Activated T-cell treated with anti-CD3 and anti-CD28 coated beads, Interleukin-2, amount 50 U/mL, for 72 hours (primary cell): ENCODE data around the gene NXT2. TPM values are rescaled to one million over a fixed set of nuclear protein-coding genes. Genes with fewer than 3 reads are reported as not detected.
"Not testable (repeated sequence)": the region's sequence is repeated elsewhere in the genome, so short reads cannot be mapped to it uniquely, and the experiment has no call there.

Experiments used
- ATAC-seq, 2 donors: fragments of 150-1000 bp; cut with Tn5 transposase; replicated peaks in 1 of 2; 2 replicates each; pipeline ENCODE4 v1.10.0; 2021; ENCODE audit warnings: moderate library complexity in 2 of 2, mild to moderate bottlenecking in 1 of 2
- DNase-seq, 2 donors: peaks; one replicate each; pipeline ENCODE4 v3.0.0; 2021 to 2022; ENCODE audit warnings: mixed read lengths in 1 of 2
- H3K27ac Mint-ChIP-seq: one replicate; pipeline ENCODE4 v1.8.0; 2022; ENCODE audit warnings: mild to moderate bottlenecking, moderate library complexity, mixed read lengths
- H3K27me3 Mint-ChIP-seq: one replicate; pipeline ENCODE4 v1.8.0; 2022; ENCODE audit warnings: low read depth, mixed read lengths
- H3K36me3 Mint-ChIP-seq, 2 donors: one replicate each; pipeline ENCODE4 v1.8.0; 2022; ENCODE audit warnings: mixed read lengths in 2 of 2, mild to moderate bottlenecking in 1 of 2; ENCODE audit not compliant: insufficient read depth in 2 of 2
- H3K4me1 Mint-ChIP-seq: one replicate; pipeline ENCODE4 v1.8.0; 2022; ENCODE audit warnings: low read depth, mixed read lengths
- H3K4me3 Mint-ChIP-seq, 2 donors: one replicate each; pipeline ENCODE4 v1.8.0; 2022; ENCODE audit warnings: mild to moderate bottlenecking in 2 of 2, mixed read lengths in 2 of 2, moderate library complexity in 2 of 2
- H3K9me3 Mint-ChIP-seq, 2 donors: one replicate each; pipeline ENCODE4 v1.8.0; 2022; ENCODE audit warnings: mixed read lengths in 2 of 2
- total RNA-seq, 2 donors: library from RNA; stranded (reverse); gene quantifications; one replicate each; pipeline ENCODE4 v1.2.3, GENCODE V29; 2022

NXT2 gene
- total RNA-seq, 2 donors from 2014 or later, result 10.2 to 14.9 TPM

DNA sequence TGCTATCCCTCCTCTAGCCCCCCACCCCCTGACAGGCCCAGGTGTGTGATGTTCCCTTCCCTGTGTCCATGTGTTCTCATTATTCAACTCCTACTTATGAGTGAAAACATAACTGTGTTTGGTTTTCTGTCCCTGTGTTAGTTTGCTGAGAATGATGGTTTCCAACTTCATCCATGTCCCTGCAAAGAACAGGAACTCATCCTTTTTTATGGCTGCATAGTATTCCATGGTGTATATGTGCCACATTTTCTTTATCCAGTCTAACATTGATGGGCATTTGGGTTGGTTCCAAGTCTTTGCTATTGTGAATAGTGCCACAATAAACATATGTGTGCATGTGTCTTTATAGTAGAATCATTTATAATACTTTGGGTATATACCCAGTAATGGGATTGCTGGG, 2.4 kb downstream of the NXT2 start:
- H3K27ac Mint-ChIP-seq, result not testable (repeated sequence)

DNA sequence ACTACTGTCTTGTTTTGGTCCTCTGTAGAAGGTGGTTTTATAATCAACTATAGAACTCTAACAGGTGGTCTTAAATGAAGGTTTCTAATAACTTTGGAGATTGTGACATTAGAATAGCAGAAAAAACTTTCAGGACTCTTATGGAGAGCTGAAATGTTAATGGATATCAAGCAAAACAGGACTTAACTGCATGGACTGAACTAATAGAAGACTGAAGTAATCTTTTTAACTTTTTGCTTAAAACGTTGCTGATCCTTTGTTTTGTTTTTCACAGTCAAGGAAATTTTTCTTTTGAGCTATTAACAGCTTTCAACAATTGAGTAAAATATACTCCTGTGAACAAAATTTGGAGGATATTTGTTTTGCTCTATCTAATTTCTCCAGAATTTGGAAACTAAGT, 17.2 kb downstream of the NXT2 start:
- peaks cover 0 to 3% of the 10 kb centered on the region in 2 donors for H3K36me3 Mint-ChIP-seq
- no peak for ATAC-seq
- H3K4me3 Mint-ChIP-seq, result no peak overlapping the region
- no peak for DNase-seq
- H3K4me1 Mint-ChIP-seq, result no peaks in the 10 kb centered on the region
- H3K27ac Mint-ChIP-seq, result no peak overlapping the region
- no peaks in the 10 kb centered on the region for H3K9me3 Mint-ChIP-seq
- peaks cover 29% of the 10 kb centered on the region for H3K27me3 Mint-ChIP-seq

More for the DNA sequence above, 2.4 kb downstream of the NXT2 start:
- not testable (repeated sequence) for H3K4me1 Mint-ChIP-seq, H3K4me3 Mint-ChIP-seq, H3K36me3 Mint-ChIP-seq, H3K9me3 Mint-ChIP-seq, ATAC-seq, DNase-seq
- peaks cover 19% of the 10 kb centered on the region for H3K27me3 Mint-ChIP-seq

DNA sequence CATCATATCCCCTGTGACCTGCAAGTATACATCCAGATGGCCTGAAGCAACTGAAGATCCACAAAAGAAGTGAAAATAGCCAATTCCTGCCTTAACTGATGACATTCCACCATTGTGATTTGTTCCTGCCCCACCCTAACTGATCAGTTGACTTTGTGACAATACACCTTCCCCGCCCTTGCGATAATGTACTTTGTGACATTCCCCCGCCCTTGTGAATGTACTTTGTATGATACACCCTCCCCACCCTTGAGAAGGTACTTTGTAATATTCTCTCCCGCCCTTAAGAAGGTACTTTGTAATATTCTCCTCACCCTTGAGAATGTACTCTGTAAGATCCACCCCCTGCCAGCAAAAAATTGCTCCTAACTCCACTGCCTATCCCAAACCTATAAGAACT, 39.4 kb downstream of the NXT2 start:
- H3K9me3 Mint-ChIP-seq, DNase-seq, H3K4me3 Mint-ChIP-seq, H3K4me1 Mint-ChIP-seq, ATAC-seq, H3K36me3 Mint-ChIP-seq, H3K27ac Mint-ChIP-seq: not testable (repeated sequence)
- H3K27me3 Mint-ChIP-seq, result peaks cover 33% of the 10 kb centered on the region

DNA sequence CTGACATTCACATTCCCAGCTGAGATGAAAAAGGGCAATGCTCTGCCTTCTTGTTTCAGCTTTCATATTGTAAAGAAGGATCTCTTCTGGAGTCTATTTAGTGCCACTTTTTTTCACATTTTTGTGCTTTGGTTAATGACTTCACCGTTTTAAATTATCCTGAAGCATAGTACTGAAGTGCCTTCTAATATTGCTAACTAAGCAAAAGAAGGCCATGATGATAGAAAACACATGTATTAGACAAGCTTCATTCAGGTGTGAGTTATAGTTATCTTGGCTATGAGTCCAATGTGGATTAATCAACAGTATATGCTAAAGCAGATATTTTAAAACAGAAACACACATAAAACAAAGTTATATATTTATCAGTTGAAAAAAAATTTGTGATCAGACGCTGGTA, 40.4 kb downstream of the NXT2 start:
- Mint-ChIP-seq H3K36me3 (no peaks in the 10 kb centered on the region), H3K4me1 (no peaks in the 10 kb centered on the region), H3K9me3 (peaks cover 0 to 4% of the 10 kb centered on the region in 2 donors), H3K27ac (no peak overlapping the region), H3K4me3 (no peak overlapping the region), H3K27me3 (peaks cover 37% of the 10 kb centered on the region)
- DNase-seq (no peak), ATAC-seq (no peak)

DNA sequence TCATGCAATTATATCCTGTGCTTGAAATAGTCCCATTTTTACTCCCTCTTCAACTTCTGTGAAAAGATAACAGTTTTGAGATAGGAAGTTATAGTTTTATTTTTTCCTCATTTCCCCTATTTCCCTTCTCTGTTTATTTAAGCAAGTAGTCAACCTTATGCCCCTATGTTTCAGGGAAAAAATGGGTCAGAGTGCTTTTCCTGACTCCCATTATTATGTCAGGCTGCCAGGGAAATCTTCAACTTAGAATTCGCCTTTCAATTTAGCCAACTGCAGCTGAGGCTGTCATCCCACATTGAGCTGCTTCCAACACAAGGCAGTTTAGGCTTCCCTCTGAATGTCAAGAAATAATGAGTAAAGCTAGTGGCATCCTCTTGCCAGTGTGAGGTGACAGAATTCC, 42.3 kb downstream of the NXT2 start:
- H3K36me3 Mint-ChIP-seq, result no peaks in the 10 kb centered on the region
- DNase-seq (no peak), ATAC-seq (no peak)
- no peak overlapping the region for H3K27ac Mint-ChIP-seq
- H3K9me3 Mint-ChIP-seq, result peaks cover 0 to 3% of the 10 kb centered on the region in 2 donors
- no peak overlapping the region for H3K4me3 Mint-ChIP-seq
- no peaks in the 10 kb centered on the region for H3K4me1 Mint-ChIP-seq
- H3K27me3 Mint-ChIP-seq, result peaks cover 29% of the 10 kb centered on the region

DNA sequence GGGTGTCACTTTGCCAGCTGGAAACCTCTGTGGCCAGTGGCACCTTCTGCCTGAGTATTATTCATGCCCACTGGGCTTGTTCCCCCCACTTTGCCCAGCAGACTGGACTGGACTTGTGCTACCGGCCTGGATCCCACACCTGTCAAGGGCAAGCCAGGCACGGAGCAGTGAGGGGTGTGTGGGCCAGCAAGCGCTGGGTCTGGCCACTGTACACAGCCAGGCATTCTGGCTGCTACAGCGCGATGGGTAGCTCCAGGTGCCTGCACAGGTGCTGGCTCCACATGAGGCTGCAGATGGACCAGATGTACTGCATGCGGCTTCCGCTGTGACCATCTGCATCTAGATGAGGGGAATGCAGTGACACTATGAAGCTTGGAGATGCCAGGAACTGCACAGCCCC, 48.8 kb downstream of the NXT2 start:
- Mint-ChIP-seq H3K27ac (no peak overlapping the region), H3K4me1 (no peaks in the 10 kb centered on the region), H3K9me3 (no peaks in the 10 kb centered on the region), H3K36me3 (no peaks in the 10 kb centered on the region), H3K27me3 (peaks cover 35% of the 10 kb centered on the region), H3K4me3 (no peak overlapping the region)
- DNase-seq (no peak), ATAC-seq (no peak)

DNA sequence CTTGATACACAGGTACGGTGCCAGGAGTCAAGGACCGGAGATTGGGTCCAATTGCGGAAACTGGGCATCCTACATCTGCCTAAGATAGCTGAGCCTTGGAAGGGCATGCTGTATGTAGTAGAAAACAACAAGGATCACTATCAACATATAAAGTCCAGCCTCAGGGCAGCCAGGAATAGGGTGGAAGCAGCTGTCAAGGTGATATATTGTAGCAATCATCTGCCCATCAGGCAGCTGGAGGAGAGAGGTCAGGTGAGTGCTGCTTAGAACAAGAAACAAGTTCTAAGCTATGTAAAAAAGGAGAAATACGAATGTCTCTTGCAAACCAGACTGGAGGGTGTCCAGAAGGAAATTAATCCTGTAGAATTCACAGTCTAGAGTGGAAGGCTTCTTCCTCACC, 53.5 kb downstream of the NXT2 start:
- no peaks in the 10 kb centered on the region for H3K36me3 Mint-ChIP-seq
- no peaks in the 10 kb centered on the region for H3K4me1 Mint-ChIP-seq
- H3K27ac Mint-ChIP-seq, result no peak overlapping the region
- no peak for DNase-seq
- peaks cover 23% of the 10 kb centered on the region for H3K27me3 Mint-ChIP-seq
- H3K9me3 Mint-ChIP-seq, result no peaks in the 10 kb centered on the region
- ATAC-seq, result no peak
- H3K4me3 Mint-ChIP-seq, result no peak overlapping the region

Other genes starting within 250 kb of the NXT2 start
- under 1 TPM in 1 of 2 donors, not detected in 1; 0.07 TPM for gene GUCY2F, start 54.8 kb upstream of the NXT2 start, total RNA-seq
- under 1 TPM; 0.16 to 0.26 TPM for gene KCNE5, start 88.3 kb downstream of the NXT2 start, total RNA-seq
- gene ACSL4, start 196.4 kb downstream of the NXT2 start, total RNA-seq, result 10 to 100 TPM; 44.3 to 48.1 TPM